Parathyroid adenoma (tissue), 2 donors: ENCODE measurements around the gene NOP14.

ENCODE experiments used
- H2AFZ ChIP-seq: fragments of 300-600 bp; sonication (generic); one replicate; pipeline ENCODE4 v1.7.0; 2017; ENCODE audit warnings: antibody characterized with exemption, mild to moderate bottlenecking
- H3K27ac ChIP-seq: fragments of 300-600 bp; sonication (generic); one replicate; pipeline ENCODE4 v1.7.0; 2017
- H3K27me3 ChIP-seq: fragments of 300-600 bp; sonication (generic); one replicate; pipeline ENCODE4 v1.7.0; 2017; ENCODE audit warnings: low read length; ENCODE audit not compliant: control insufficient read depth, insufficient read depth
- H3K36me3 ChIP-seq: fragments of 300-600 bp; sonication (generic); one replicate; pipeline ENCODE4 v1.7.0; 2017; ENCODE audit warnings: low read length; ENCODE audit not compliant: control insufficient read depth, insufficient read depth
- H3K4me1 ChIP-seq: fragments of 300-600 bp; sonication (generic); one replicate; pipeline ENCODE4 v1.7.0; 2017; ENCODE audit warnings: control low read depth
- H3K4me2 ChIP-seq: fragments of 300-600 bp; sonication (generic); one replicate; pipeline ENCODE4 v1.7.0; 2017; ENCODE audit warnings: low read length
- H3K4me3 ChIP-seq: fragments of 300-600 bp; sonication (generic); one replicate; pipeline ENCODE4 v1.7.0; 2017; ENCODE audit warnings: low read depth, low read length
- H3K79me2 ChIP-seq: fragments of 300-600 bp; sonication (generic); one replicate; pipeline ENCODE4 v1.7.0; 2017; ENCODE audit warnings: control low read depth
- H3K9ac ChIP-seq: fragments of 300-600 bp; sonication (generic); one replicate; pipeline ENCODE4 v1.7.0; 2017; ENCODE audit warnings: mild to moderate bottlenecking
- H3K9me3 ChIP-seq: fragments of 300-600 bp; sonication (generic); one replicate; pipeline ENCODE4 v1.7.0; 2017; ENCODE audit warnings: low read length; ENCODE audit not compliant: control insufficient read depth
- CTCF ChIP-seq: fragments of 300-600 bp; sonication (generic); IDR thresholded peaks from one replicate; pipeline ENCODE4 v1.7.0; 2017; ENCODE audit warnings: antibody characterized with exemption, mild to moderate bottlenecking
- donor health status: primary hyperparathyroidism.

The NOP14 gene

DNA sequence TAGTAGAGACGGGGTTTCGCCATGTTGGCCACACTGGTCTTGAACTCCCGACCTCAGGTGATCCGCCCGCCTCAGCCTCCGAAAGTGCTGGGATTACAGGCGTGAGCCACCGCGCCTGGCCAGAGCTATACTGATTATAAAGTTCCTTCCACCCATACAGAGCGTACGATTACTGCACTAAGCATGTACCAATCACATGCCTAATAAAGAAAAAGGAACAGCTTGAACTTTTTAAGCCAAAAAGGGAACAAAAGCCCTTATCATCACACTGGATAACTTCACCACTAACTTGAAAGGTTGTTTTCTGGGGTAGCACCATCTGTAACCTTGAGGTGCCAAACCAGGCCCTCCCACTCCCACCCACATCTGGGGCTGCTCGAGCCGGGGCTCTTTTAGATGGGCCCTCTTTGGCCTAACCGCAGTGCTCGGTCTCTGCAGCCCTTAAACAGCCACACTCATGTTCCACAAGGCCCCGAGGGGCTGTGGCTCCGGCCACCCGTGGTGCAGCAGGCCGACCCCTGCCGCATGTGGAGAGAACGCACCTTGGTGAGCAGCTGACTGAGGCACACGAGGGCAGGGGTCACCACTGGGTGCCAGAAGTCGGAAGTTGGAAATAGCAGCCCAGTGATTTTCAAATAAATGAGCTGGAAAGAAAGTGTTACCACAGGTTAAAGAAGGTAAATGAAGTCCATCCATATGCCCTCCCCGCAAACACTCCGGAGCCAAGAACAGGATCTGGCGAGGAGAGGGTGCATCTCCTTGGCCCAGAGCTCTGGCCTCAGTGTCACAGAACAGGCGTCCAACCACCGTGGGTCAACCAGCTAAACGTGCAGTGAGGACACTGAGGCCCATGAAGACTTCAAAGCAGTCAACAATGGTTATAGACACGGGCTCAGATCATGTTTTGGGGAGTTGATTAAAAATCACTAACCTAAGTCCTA is 18.4 kb downstream of the NOP14 start:
- H3K79me2 ChIP-seq, result no peaks in the 10 kb centered on the region
- H3K27me3 ChIP-seq, result no peaks in the 10 kb centered on the region
- H3K36me3 ChIP-seq, result no peaks in the 10 kb centered on the region
- no peak overlapping the region for H3K9ac ChIP-seq
- TF ChIP-seq CTCF, result no peak
- no peak overlapping the region for H3K4me2 ChIP-seq
- H3K27ac ChIP-seq, result no peak overlapping the region
- no peak overlapping the region for H2AFZ ChIP-seq
- no peak overlapping the region for H3K4me3 ChIP-seq
- no peaks in the 10 kb centered on the region for H3K4me1 ChIP-seq
- H3K9me3 ChIP-seq, result no peaks in the 10 kb centered on the region

DNA sequence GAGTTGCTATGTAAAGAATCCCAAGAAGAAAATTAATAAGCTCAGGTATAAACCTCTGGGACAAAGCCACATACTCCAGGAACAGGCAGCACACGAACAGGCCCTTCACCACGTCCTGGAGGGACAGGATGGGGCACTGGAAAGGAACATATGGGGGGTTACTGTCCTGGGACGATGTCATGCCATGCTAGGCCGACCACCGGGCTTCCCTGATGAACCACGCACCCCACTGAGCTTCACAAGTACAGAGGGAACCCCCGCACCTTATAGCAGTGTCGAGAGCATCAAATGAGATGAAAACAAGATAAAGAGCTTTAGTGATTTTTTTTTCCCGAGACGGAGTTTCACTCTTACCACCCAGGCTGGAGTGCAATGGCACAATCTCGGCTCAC is 19.1 kb downstream of the NOP14 start:
- H3K4me3 ChIP-seq, result no peak overlapping the region
- H3K79me2 ChIP-seq, result no peaks in the 10 kb centered on the region
- no peaks in the 10 kb centered on the region for H3K36me3 ChIP-seq
- H3K9me3 ChIP-seq, result no peaks in the 10 kb centered on the region
- no peak overlapping the region for H3K9ac ChIP-seq
- H3K27me3 ChIP-seq, result no peaks in the 10 kb centered on the region
- TF ChIP-seq CTCF, result no peak
- no peak overlapping the region for H2AFZ ChIP-seq
- no peaks in the 10 kb centered on the region for H3K4me1 ChIP-seq
- no peak overlapping the region for H3K4me2 ChIP-seq
- H3K27ac ChIP-seq, result no peak overlapping the region

DNA sequence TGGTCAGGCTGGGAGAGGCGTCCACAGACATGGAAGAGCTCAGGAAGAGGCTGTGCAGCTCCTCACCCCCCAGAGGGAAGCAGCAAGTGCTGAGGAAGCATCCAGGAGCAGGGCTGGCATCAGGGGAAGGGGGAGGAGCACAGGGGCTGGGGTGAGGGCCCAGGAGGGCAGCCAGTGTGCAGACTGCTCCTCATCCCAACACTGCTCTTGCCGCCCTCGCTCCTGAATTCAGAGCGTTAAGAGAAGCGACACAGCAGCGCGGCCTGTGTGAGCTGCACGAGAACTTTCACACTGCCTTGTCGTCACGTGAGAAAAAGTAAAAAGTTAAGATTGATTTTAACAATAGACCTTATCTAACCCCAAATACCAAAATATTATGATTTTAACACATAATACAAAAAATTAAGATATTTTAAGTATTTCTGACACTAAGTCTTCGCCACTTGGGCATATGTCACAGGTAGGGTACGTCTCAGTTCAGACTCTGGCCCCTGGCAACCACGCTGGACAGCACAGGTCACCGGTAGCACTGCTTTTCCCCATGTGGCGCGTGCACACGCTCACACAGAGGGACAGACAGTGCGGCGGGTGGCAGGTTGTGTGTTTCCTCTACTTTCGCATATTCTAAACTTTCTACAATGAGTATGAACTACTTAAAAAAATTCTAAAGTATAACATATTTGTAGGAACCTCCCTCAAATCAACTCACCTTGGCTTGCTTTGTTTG is 19.7 kb downstream of the NOP14 start:
- Histone ChIP-seq H3K4me2 (no peak overlapping the region), H2AFZ (no peak overlapping the region), H3K9me3 (no peaks in the 10 kb centered on the region), H3K4me1 (no peaks in the 10 kb centered on the region), H3K4me3 (no peak overlapping the region), H3K9ac (no peak overlapping the region), H3K36me3 (no peaks in the 10 kb centered on the region), H3K27me3 (no peaks in the 10 kb centered on the region), H3K27ac (no peak overlapping the region), H3K79me2 (no peaks in the 10 kb centered on the region)
- TF ChIP-seq CTCF, result no peak

- Histone ChIP-seq H3K36me3 (no peaks in the 10 kb centered on the region), H3K4me1 (no peaks in the 10 kb centered on the region), H2AFZ (no peak overlapping the region), H3K27ac (no peak overlapping the region), H3K4me3 (no peak overlapping the region), H3K79me2 (no peaks in the 10 kb centered on the region), H3K4me2 (no peak overlapping the region), H3K9ac (no peak overlapping the region), H3K9me3 (no peaks in the 10 kb centered on the region), H3K27me3 (no peaks in the 10 kb centered on the region)
- TF ChIP-seq CTCF, result no peak
Measured at GRCh38 chr4:2942532-2943363, 20.5 kb downstream of the NOP14 start.
